ENCODE data around the gene EGFL7. TPM values are rescaled to one million over a fixed set of nuclear protein-coding genes. Genes with fewer than 3 reads are reported as not detected.
A peak's percentile ranks its signal among the peaks of the same experiment; 100 is the strongest.

The EGFL7 gene
- total and polyA plus RNA-seq, 2 donors (not counting 1 experiment from before 2014, with no cell fraction given): 4.2 to 7.9 TPM

- TF ChIP-seq EZH2 (IDR thresholded peaks at IDR 0.05; ENCODE audit: low read length, missing control alignments): no peak
- TF ChIP-seq CTCF (conservative IDR thresholded peaks at IDR 0.05 in 1 of 2, IDR thresholded peaks at IDR 0.05 in 1 of 2; ENCODE audit: low read depth in 1 of 2, low read length in 2 of 2): no peak
These were observed 18.4 kb upstream of the EGFL7 start for GRCh38 chr9:136644343-136644592.

GRCh38 chr9:136644593-136645351 is 17.9 kb upstream of the EGFL7 start:
- Histone ChIP-seq H3K79me2 (ENCODE audit: control insufficient read depth, insufficient read depth, low read length) (no peaks in the 10 kb centered on the region), H3K36me3 (ENCODE audit: control insufficient read depth, insufficient read depth, low read length) (no peaks in the 10 kb centered on the region), H3K27ac (ENCODE audit: insufficient read depth, low read length) (no peak overlapping the region), H3K4me2 (ENCODE audit: extremely low read depth, insufficient read depth, low read length) (no peak overlapping the region), H3K4me3 (replicated peaks in 1 of 4; ENCODE audit: control extremely low read depth in 1 of 4, insufficient read depth in 1 of 4, low read depth in 3 of 4, low read length in 4 of 4) (no peak overlapping the region), H3K27me3 (ENCODE audit: control insufficient read depth, insufficient read depth, low read length) (peaks cover 6% of the 10 kb centered on the region), H3K9ac (ENCODE audit: insufficient read depth, low read length) (peak overlapping the region; percentile 2), H2AFZ (ENCODE audit: low read length) (no peak overlapping the region), H3K9me3 (ENCODE audit: control insufficient read depth, insufficient read depth, low read depth, low read length) (no peaks in the 10 kb centered on the region), H3K4me1 (ENCODE audit: control insufficient read depth, extremely low read depth, insufficient read depth, low read length) (peaks cover 6% of the 10 kb centered on the region), H4K20me1 (ENCODE audit: control insufficient read depth, extremely low read depth, insufficient read depth, low read length) (no peaks in the 10 kb centered on the region)
- DNase-seq (ENCODE audit: low read depth in 2 of 2): peak in 1 of 2 donors; percentile 64
- peak; percentile 58 to 74 for TF ChIP-seq CTCF (conservative IDR thresholded peaks at IDR 0.05 in 1 of 2, IDR thresholded peaks at IDR 0.05 in 1 of 2; ENCODE audit: low read depth in 1 of 2, low read length in 2 of 2)
- no peak for TF ChIP-seq EZH2 (IDR thresholded peaks at IDR 0.05; ENCODE audit: low read length, missing control alignments)

More at GRCh38 chr9:136644343-136644592, 18.4 kb upstream of the EGFL7 start:
- no peak overlapping the region for H3K27ac ChIP-seq (ENCODE audit: insufficient read depth, low read length)
- no peak overlapping the region for H3K4me3 ChIP-seq (replicated peaks in 1 of 4; ENCODE audit: control extremely low read depth in 1 of 4, insufficient read depth in 1 of 4, low read depth in 3 of 4, low read length in 4 of 4)
- H4K20me1 ChIP-seq (ENCODE audit: control insufficient read depth, extremely low read depth, insufficient read depth, low read length): no peaks in the 10 kb centered on the region
- H3K9ac ChIP-seq (ENCODE audit: insufficient read depth, low read length): no peak overlapping the region
- peak overlapping the region; percentile 44 for H3K4me2 ChIP-seq (ENCODE audit: extremely low read depth, insufficient read depth, low read length)
- no peaks in the 10 kb centered on the region for H3K9me3 ChIP-seq (ENCODE audit: control insufficient read depth, insufficient read depth, low read depth, low read length)
- DNase-seq (ENCODE audit: low read depth in 2 of 2): peak; percentile 55 to 69
- H3K4me1 ChIP-seq (ENCODE audit: control insufficient read depth, extremely low read depth, insufficient read depth, low read length): peaks cover 6% of the 10 kb centered on the region
- H3K79me2 ChIP-seq (ENCODE audit: control insufficient read depth, insufficient read depth, low read length): no peaks in the 10 kb centered on the region
- H2AFZ ChIP-seq (ENCODE audit: low read length): no peak overlapping the region
- no peaks in the 10 kb centered on the region for H3K36me3 ChIP-seq (ENCODE audit: control insufficient read depth, insufficient read depth, low read length)
- peaks cover 6% of the 10 kb centered on the region for H3K27me3 ChIP-seq (ENCODE audit: control insufficient read depth, insufficient read depth, low read length)

GRCh38 chr9:136645352-136645902 is 17.3 kb upstream of the EGFL7 start:
- no peaks in the 10 kb centered on the region for H3K36me3 ChIP-seq (ENCODE audit: control insufficient read depth, insufficient read depth, low read length)

More at GRCh38 chr9:136645352-136645902, 17.3 kb upstream of the EGFL7 start:
- no peak overlapping the region for H2AFZ ChIP-seq (ENCODE audit: low read length)
- no peak overlapping the region for H3K27ac ChIP-seq (ENCODE audit: insufficient read depth, low read length)
- H3K4me2 ChIP-seq (ENCODE audit: extremely low read depth, insufficient read depth, low read length): no peak overlapping the region
- H3K79me2 ChIP-seq (ENCODE audit: control insufficient read depth, insufficient read depth, low read length): no peaks in the 10 kb centered on the region
- H3K4me1 ChIP-seq (ENCODE audit: control insufficient read depth, extremely low read depth, insufficient read depth, low read length): peaks cover 6% of the 10 kb centered on the region
- peaks cover 6% of the 10 kb centered on the region for H3K27me3 ChIP-seq (ENCODE audit: control insufficient read depth, insufficient read depth, low read length)
- no peaks in the 10 kb centered on the region for H3K9me3 ChIP-seq (ENCODE audit: control insufficient read depth, insufficient read depth, low read depth, low read length)
- no peak overlapping the region for H3K9ac ChIP-seq (ENCODE audit: insufficient read depth, low read length)
- H3K4me3 ChIP-seq (replicated peaks in 1 of 4; ENCODE audit: control extremely low read depth in 1 of 4, insufficient read depth in 1 of 4, low read depth in 3 of 4, low read length in 4 of 4): no peak overlapping the region
- H4K20me1 ChIP-seq (ENCODE audit: control insufficient read depth, extremely low read depth, insufficient read depth, low read length): no peaks in the 10 kb centered on the region
- no peak for TF ChIP-seq CTCF (conservative IDR thresholded peaks at IDR 0.05 in 1 of 2, IDR thresholded peaks at IDR 0.05 in 1 of 2; ENCODE audit: low read depth in 1 of 2, low read length in 2 of 2)
- TF ChIP-seq EZH2 (IDR thresholded peaks at IDR 0.05; ENCODE audit: low read length, missing control alignments): no peak
- no peak for DNase-seq (ENCODE audit: low read depth in 2 of 2)

All from fibroblast of lung (primary cell).